Neutrophil (primary cell): ENCODE data around the gene PRDM2.

Source experiments
- H3K27ac ChIP-seq: fragments of 200-600 bp; sonication (generic); 2 replicates; pipeline ENCODE4 v1.5.1; 2016; ENCODE audit warnings: mild to moderate bottlenecking, moderate library complexity
- H3K27me3 ChIP-seq: fragments of 200-600 bp; sonication (generic); 2 replicates; pipeline ENCODE4 v1.6.0; 2016; ENCODE audit warnings: mild to moderate bottlenecking
- H3K36me3 ChIP-seq: fragments of 200-600 bp; sonication (generic); 2 replicates; pipeline ENCODE4 v1.5.1; 2017
- H3K4me1 ChIP-seq, 2 experiments: fragments of 200-600 bp in 1 of 2; sonication (generic) in 1 of 2; 1 replicate in 1 of 2; 2 replicates in 1 of 2; pipeline versions ENCODE4 v1.5.1 to v1.6.1; 2013 to 2016; ENCODE audit warnings: low read depth in 1 of 2, low read length in 1 of 2, mild to moderate bottlenecking in 1 of 2, moderate library complexity in 1 of 2; ENCODE audit not compliant: control insufficient read depth in 1 of 2, insufficient read depth in 1 of 2
- H3K4me3 ChIP-seq, 2 experiments: fragments of 200-600 bp in 1 of 2; sonication (generic) in 1 of 2; 1 replicate in 1 of 2; 2 replicates in 1 of 2; pipeline ENCODE4 v1.5.1; 2013 to 2016; ENCODE audit warnings: low read depth in 1 of 2, low read length in 1 of 2, mild to moderate bottlenecking in 1 of 2, moderate library complexity in 1 of 2
- H3K9me3 ChIP-seq: fragments of 200-600 bp; sonication (generic); 2 replicates; pipeline ENCODE4 v1.5.1; 2016
- CTCF ChIP-seq: fragments of 200-600 bp; sonication (generic); IDR thresholded peaks from 2 replicates; pipeline ENCODE4 v1.5.1; 2016; ENCODE audit warnings: antibody characterized with exemption

The PRDM2 gene

GRCh38 chr1:13763222-13763621, 63.2 kb downstream of the PRDM2 start:
- no peaks in the 10 kb centered on the region for H3K27me3 ChIP-seq
- no peaks in the 10 kb centered on the region for H3K9me3 ChIP-seq
- H3K36me3 ChIP-seq = no peaks in the 10 kb centered on the region
- TF ChIP-seq CTCF = no peak
- no peak overlapping the region for H3K4me3 ChIP-seq
- peak overlapping the region; percentile 23 for H3K27ac ChIP-seq
- H3K4me1 ChIP-seq = peaks cover 11 to 23% of the 10 kb centered on the region in 2 experiments

- no peak for TF ChIP-seq CTCF
- H3K27ac ChIP-seq = no peak overlapping the region
- no peaks in the 10 kb centered on the region for H3K27me3 ChIP-seq
- no peaks in the 10 kb centered on the region for H3K9me3 ChIP-seq
- peaks cover 15 to 29% of the 10 kb centered on the region in 2 experiments for H3K4me1 ChIP-seq
- no peaks in the 10 kb centered on the region for H3K36me3 ChIP-seq
- no peak overlapping the region for H3K4me3 ChIP-seq
These were observed 64.0 kb downstream of the PRDM2 start for GRCh38 chr1:13763991-13764390.

GRCh38 chr1:13764588-13765332, 64.8 kb downstream of the PRDM2 start:
- Histone ChIP-seq H3K4me1 (peaks cover 23 to 33% of the 10 kb centered on the region in 2 experiments), H3K4me3 (no peak overlapping the region), H3K27me3 (no peaks in the 10 kb centered on the region), H3K9me3 (no peaks in the 10 kb centered on the region), H3K36me3 (peaks cover 4% of the 10 kb centered on the region), H3K27ac (no peak overlapping the region)
- no peak for TF ChIP-seq CTCF

- H3K27ac ChIP-seq = peak overlapping the region; percentile 1
- peaks cover 6% of the 10 kb centered on the region for H3K36me3 ChIP-seq
- no peak overlapping the region for H3K4me3 ChIP-seq
- TF ChIP-seq CTCF = no peak
- H3K27me3 ChIP-seq = no peaks in the 10 kb centered on the region
- peaks cover 13 to 22% of the 10 kb centered on the region in 2 experiments for H3K4me1 ChIP-seq
- H3K9me3 ChIP-seq = no peaks in the 10 kb centered on the region
These were observed 66.9 kb downstream of the PRDM2 start for GRCh38 chr1:13766592-13767564.

GRCh38 chr1:13769212-13769611, 69.2 kb downstream of the PRDM2 start:
- H3K36me3 ChIP-seq = peaks cover 18% of the 10 kb centered on the region
- H3K4me1 ChIP-seq = peaks cover 13 to 16% of the 10 kb centered on the region in 2 experiments
- no peaks in the 10 kb centered on the region for H3K9me3 ChIP-seq
- TF ChIP-seq CTCF = no peak
- H3K27me3 ChIP-seq = no peaks in the 10 kb centered on the region
- peak overlapping the region; percentile 65 for H3K27ac ChIP-seq
- no peak overlapping the region for H3K4me3 ChIP-seq
